GM21737 (cell line): ENCODE data around the gene SMTN.
A peak's percentile ranks its signal among the peaks of the same experiment; 100 is the strongest.
"Not testable (repeated sequence)": the region's sequence is repeated elsewhere in the genome, so short reads cannot be mapped to it uniquely, and the experiment has no call there.

Source experiments
- ATAC-seq: cut with Tn5 transposase; IDR thresholded peaks from one replicate; pipeline ENCODE4 v1.9.1; 2021; ENCODE audit warnings: mild to moderate bottlenecking, moderate library complexity; ENCODE audit not compliant: unreplicated experiment

SMTN gene

DNA sequence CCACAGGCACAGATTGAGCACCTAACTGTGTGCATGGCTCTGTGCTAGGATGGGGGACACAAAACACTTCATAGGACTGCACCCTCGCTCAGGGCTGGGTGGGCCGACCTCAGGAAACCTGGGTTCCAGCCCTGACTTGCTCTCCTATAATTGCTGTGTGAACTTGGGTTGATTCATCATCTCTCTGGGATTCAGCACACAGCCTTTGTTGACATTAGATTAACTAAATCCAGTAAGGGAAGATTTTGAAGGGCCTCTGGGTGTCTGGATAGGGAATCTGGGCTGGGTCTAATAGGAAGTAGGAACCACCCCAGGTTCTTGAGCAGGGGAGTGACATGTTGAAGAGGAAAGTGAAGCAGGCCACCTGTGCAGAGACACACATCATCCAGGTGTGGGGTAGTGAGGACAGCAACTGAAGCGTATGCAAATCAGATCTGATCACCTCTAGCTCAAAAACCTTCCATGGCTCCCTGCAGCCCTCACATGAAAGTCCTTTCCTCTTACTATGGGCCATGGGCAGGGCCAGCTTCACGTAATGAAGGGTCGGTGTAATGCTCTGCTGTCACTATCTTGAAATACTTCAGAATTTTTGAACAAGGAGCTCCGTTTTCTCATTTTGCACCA lies 11.3 kb upstream of the SMTN start:
- ATAC-seq: not testable (repeated sequence)

DNA sequence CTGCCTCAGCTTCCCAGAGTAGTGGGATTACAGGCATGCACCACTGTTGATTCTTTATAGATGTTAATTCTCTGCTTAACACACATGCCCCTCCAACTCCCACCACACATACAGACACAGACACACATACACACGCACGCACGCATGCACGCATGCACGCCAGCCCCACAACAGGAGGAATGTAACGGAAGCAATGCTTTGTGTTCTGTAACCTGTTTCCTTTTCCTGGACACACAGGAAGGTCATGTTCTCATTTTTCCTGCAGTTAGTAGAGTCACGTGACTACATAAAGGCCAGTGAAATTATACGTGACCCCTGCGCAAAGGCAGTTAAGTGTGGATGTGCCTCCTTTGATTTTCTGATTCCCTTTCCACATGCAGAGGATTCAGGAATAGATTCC lies 8.0 kb upstream of the SMTN start:
- not testable (repeated sequence) for ATAC-seq

DNA sequence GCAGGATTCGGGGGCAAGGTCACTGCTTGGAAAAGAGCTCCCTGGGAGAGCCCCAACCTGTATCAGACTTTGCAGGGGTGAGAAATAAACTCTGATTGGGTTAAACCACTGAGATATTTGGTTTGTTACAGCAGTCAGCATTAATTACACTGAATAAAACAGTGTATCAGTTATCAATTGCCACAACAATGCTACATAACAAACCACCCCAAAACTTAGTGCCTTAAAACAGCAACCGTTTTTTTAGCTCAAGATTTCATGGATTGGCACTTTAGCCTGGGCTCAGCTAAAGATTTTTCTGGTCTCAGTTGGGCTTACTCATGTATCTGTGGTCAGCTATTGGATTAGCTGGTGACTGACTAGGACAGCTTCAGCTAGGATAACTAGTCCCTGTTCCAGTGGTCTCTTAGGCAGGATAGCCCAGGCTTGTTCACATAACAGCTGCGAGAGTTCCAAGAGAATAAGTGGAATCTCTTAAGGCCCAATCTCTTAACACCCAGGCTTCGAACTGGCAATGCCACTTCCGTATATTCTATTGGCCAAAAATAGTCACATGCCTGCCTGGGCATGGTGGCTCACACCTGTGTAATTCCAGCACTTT lies 7.5 kb upstream of the SMTN start:
- ATAC-seq: not testable (repeated sequence)

DNA sequence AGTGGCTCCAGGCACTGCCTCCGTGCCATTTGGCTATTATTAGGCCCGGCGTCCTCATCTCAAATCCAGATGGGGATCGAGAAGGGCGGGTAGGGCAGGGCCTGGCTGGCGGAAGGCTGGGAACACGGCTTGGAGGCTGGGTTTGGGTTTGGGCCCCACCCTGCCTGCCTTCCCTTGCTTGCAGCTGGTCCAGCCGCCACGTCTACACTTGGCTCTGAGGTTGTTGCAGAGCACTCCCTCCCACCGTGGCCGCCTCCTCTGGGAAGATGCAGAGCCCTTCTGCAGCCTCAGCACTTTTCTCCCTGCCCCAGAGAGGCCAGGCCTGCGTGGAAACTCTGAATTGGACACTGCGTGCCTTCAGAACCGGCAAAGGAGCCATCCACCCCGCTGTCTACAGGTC lies 5.2 kb upstream of the SMTN start:
- no peak for ATAC-seq

DNA sequence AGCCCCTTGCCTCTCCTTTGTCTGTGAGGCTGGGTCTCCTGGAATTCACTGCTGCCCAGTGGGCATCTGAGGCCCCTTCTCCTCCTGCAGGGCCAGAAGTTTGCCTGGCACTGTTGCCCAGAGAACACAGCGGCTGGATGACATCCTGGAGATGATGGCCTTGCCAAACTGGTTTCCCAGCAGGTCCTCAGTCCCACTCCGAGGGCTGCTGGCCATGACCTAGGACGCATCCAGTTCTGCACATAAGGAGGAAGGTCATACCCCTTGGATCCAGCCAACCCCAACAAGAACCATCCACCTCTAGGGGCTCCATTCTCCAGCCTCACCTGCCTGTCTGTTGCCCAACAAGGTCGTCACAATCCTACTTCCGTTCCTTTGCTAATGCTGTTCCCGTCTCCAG lies 3.4 kb upstream of the SMTN start:
- ATAC-seq: no peak

DNA sequence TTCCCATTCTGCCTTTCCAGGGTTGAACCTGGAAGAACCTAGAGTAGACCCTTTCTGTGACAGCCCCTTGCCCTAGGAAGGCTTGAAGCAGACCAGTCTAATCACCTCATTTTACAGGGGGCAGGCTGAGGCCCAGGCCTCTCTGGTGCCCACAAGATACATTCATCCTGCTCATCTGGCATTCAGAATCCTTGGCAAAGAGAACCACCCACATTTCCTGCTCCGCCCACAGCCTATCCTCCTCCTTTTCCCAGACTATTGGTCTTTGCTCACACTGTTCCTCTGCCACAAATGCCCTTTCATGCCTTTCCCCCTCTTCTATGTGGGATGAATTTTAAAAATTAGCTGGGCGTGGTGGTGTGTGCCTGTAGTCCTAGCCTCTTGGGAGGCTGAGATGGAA lies 2.7 kb upstream of the SMTN start:
- not testable (repeated sequence) for ATAC-seq

DNA sequence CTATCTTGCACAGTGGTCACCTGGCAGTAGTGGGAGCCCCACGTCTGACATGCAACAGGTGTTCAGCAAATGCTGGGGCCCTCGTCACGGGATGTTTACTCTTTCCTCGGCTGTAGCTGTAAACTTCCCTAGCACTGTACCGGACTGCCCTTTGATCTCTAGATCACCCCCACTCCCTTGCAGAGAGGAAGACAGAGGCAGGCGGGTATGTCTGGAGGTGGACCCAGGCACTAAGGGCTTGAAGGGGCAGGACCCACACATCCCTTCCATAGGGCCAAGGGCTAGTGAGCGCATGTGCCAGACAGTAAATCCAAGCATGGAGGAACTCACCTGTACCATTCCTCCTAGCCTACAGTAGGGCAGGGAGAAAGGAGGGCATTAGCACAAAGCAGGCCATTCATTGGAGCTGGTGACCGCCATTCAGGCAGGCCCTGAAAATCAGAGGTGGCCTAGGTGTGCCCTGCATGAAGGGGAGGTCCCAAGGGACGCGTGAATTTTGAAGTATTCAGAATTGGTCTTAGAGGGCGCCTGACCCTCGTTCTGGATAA lies 1.9 kb upstream of the SMTN start:
- no peak for ATAC-seq

DNA sequence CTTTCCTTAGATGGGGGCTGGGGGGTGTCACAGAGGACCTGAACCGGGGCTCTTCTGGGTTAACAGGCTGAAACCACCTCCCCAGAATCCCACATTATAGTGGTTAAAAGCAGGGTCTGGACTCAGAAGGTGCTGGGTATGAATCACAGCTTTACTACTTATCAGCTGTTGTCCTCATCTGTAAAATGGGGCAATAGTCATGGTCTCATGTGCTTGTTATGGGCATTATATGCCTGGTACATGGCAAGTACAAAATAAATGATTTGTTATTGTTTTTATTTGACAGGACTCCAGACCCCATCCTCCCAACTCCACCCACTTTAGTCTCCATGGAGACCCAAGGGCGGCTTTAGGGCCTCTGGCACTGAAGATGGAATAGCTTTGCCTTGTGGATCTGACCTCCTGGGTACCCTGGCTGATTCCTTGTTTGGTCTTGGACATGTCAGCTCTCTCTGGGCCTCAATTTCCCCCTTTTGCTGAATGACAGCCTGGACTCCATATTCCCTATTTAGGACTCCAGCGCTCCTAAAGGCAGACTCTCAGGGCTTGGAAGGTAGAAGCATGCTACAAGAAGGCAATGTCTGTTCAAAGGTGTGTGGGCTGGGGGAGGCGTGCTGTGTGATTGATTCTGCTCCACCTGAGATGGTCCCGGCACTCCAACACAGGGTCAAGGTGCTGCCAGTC lies 812 bp upstream of the SMTN start:
- no peak for ATAC-seq

DNA sequence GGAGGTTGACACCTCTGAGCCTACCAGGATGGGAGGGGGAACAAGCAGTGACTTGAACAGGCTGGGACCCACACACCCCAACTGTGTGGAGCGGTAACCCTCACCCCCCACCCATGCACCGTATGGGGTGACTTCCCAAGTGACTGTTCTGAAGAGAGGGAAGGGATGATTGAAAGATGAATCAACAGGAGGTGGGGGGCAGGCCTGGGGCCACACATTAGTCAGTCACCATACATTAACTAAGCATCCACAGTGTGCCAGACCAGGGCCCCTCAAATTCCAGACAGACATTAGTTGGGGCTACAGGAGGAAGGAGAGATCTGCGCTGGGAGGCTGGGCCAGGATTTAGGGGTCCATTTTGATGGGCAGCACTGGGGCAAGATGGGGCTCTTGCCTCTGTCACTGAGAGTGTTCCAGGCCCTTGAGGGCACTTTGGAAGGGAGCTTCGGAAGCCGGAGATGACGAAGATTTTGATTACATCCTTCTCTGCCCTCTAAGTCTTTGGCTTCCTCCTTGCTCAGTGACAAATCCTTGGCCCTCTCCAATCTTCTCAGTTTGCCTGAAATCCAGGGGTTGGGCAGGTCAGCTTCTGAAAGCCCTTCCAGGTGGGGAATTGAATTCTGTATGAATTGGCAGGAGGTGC lies 966 bp downstream of the SMTN start:
- no peak for ATAC-seq

DNA sequence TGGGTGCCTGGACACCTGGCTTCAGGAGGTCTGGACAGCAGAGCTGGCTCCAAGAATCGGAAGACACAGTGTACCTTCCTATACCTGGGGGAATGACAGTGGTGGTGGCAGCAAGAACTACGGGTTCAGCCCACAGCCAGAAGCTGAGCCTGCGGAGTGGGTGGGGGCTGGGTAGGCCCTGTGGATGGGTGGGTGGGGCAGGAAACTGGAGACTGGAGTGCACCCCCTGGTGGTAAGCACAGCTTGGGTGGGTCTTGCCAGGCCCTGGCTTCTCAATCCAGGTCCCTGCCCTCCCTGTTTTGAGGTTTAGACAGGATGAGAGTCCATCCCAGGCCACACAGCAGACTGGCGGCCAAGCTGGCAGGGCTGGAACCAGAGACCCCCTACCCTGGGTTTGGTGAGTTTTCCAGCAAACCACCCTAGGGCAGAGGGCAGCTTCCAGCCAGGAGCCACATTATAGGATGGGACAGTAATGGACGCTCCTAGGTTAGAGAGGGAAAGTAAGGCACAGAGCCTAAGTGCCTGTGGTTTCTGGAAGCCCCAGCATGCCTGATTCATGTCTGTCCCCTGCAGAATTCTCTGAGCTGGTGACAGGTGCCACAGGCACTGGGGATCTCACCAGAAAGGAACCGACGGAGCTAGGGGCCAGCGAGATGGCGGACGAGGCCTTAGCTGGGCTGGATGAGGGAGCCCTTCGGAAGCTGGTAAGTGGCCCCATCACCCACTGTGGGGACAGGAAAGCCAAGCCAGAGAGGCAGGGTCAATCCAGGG lies 1.7 kb downstream of the SMTN start:
- ATAC-seq: no peak

DNA sequence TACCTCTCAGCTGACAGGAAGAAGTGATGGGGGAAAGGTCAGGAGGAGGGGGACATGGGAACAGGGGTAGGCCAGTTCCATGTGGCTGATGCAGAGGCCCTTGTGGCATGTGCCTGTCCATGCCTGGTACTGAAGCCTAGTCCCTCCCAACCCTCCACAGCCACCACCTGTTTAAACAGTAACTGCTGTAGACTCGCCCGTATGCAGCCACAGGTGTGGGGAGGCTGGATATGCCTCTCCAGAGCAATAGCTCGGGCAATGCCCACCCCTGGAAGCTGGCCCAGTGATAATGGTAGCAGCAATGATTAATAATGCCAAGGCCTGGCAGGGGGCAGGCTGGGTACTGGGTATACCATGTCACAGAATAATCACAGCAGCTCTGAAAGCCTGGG lies 2.3 kb downstream of the SMTN start:
- no peak for ATAC-seq

DNA sequence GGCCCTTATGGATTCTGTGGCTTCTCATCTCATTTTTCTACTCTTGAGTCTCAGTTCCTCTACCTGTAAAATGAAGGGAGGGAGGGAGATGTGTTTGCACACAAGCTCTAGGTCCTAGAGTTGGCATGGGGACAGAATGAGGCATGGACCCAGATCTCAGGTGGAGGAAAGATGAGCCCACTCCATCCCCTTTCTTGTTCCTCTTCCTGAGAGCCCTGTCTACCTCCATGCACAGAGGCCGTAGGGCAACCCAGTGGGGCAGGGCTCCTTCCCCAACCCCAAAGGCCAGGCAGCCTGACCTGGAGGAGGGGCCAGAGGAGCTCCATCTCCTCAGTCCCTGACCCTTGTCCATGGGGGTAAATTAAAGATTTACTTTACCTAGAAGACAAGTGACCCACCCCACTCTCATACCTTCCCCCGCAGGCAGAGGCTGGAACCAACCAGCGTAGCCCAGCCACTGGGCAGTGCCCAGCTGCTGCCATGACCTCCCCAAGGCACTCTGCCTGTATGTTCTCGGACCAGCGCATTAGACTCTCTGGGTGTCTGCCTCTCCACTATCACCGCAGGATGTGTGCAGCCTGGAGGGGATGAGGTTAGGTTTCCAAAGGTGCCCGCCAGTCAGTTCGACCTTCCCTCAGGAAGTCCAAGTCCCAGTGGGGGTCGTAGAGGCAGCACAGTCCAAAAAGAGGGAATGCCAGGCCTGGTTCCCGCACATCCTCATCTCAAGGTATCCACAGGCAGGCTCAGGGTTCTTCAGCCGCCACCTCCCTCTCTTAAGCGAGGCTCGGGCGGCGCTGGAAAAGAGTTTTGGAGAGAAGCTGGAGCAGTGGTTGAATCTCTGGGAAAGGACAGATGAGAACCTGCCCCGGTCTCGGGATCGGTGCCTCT lies 3.0 kb downstream of the SMTN start:
- ATAC-seq: no peak

DNA sequence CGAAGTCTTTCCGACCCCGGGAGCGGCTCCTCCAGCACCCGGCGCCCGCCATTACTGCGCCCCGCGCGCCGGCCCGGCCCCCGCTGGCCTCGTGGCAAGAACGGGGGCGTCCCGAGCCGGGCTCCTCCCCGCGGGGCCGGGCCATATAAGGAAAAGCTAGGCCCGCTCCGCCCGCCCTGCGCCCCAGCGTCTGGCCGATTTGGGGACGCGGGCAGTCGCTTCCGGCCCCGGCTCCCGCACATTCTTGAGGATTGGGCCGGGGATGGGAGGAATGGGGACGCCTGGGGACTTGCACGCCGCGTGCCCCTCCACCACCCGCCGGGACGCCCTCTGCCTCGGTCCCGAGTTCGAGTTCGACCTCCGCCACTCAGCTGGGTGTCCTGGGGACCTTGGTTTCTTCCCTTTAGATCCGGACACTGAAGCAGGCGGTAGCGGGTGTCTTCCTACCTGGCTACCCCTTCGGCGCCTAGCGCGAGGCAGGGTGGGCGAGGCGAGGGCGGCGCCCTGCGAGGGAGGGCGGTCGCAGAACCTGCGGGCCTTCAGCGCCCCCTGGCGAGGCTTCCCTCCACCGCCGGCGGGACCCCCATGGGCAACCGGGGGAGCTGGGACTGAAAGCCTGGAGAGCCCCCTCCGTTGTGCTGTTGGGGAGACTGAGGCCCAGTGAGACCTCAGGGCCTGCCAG lies 3.8 kb downstream of the SMTN start:
- ATAC-seq: peak; percentile 65

DNA sequence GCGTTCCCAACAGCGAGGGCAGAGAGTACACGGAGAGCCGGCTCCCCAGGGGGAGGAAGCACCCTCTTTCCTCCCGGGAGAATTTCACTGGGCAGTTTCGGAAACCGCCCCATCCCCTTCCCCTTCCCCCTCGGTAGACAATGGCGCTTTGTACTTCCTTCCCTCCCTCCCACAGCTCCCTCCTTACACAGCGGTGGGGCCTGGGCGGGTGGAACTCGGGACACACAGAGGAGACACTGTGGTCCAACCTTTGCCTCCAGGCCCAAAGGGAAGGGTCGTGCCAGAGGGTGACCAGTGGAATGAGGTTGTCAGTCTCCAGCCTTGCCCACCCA lies 4.3 kb downstream of the SMTN start:
- ATAC-seq: no peak

DNA sequence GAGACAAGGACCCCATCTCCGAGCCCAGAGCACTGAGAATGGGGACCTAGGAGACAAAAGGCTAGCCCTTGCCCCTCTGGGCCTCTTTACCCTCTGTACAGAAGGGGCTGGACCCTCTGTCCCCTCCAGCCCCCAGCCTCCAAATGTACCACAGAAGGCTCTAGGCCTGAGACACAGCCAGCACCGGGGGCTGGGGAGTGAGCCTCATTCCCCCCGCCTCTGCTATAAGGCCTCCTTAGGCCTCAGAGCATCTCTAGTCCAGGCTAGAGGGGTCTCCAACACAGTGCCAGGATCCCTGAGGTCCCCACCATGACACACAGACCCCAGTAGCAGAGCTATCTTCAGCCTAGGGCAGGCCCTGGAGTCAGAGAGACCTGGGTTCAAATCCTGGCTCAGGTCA lies 4.8 kb downstream of the SMTN start:
- ATAC-seq: no peak

DNA sequence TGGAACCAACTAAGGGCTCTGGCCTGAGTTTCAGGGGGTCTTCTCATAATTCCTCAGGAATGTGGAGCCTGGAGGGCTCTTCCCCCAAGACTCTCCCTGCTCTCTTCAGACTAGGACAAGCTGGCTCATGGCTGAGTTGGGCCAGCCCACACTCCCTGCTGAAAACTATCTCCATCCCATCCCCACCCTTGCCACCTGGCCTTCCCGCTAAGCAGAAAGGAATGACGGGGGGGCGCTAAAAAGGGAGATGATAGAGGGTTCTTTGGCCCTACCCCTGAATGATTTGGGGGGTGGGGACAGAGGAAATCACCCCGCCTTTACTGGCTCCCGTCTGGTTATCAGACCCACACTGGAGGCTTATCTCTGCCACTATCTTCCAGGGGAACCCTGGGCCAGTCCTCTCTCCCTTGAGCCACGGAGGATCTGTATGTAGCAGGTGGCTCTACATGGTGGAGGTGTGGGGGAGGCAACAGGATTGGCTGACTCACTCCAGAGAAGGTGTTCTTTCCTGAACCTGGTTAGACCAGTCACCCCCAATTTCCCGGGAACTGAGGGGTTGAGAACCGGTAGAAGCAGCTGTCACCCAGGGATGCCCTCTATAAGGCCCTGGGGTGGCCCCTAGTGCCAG lies 5.7 kb downstream of the SMTN start:
- ATAC-seq: no peak

DNA sequence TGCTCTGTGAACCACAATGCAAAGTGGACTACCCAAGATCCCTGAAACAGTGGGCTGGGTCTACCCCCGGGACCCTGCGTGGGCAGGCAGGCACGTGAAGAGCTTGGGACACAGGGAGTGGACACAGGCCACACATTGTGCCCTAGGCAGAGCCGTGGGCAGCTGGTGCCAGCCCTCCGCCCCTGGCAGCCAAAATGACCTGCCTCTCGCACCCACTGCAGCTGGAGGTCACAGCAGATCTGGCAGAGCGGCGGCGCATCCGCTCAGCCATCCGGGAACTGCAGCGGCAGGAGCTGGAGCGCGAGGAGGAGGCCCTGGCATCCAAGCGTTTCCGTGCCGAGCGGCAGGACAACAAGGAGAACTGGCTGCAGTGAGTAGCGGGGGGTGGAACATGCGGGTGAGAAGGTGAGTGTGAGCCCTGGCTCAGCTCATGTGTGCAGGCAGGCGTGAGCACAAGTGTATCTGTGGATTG lies 6.7 kb downstream of the SMTN start:
- ATAC-seq: no peak

DNA sequence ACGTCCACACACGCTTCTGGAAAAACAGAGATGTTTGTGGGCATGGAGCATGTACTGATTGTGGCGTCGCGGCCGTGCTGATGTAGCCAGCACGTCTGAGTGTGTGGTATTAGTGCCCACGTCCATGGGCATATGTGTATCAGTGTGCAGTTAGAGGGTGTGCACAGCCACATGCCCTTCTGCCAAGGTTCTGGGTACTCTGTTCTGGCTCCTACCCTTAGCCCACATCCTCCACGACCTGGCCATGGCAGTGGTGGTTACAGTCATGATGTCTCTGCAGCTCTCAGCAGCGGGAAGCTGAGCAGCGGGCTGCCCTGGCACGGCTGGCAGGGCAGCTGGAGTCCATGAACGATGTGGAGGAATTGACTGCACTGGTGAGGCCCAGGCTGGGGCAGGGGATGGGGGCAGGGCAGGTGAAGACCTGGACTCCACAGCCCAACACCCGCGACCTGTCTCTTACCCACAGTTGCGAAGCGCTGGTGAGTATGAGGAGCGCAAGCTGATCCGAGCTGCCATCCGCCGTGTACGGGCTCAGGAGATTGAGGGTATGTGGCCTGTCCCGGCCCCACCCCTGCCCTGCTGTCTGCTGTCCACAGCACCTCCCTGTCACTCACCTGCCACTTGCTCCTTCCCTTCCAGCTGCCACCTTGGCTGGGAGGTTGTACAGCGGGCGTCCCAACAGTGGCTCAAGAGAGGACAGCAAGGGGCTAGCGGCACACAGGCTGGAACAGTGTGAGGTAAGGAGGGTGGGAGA lies 7.3 kb downstream of the SMTN start:
- no peak for ATAC-seq
